ENCODE data around the gene SHISAL1.

The SHISAL1 gene

GRCh38 chr22:44331881-44332714 lies 19.3 kb upstream of the SHISAL1 start:
- Histone ChIP-seq H3K9ac (no peak overlapping the region), H3K36me3 (ENCODE audit: insufficient read depth) (no peaks in the 10 kb centered on the region), H3K27me3 (ENCODE audit: insufficient read depth, low read depth) (peaks cover 12% of the 10 kb centered on the region; the same call in 1 of the 2 replicates), H3K4me2 (no peak overlapping the region), H3K79me2 (ENCODE audit: insufficient read depth, low read depth) (no peaks in the 10 kb centered on the region), H4K20me1 (ENCODE audit: insufficient read depth) (no peaks in the 10 kb centered on the region), H2AFZ (ENCODE audit: low read depth) (no peak overlapping the region), H3K4me1 (ENCODE audit: low read depth, poor library complexity, severe bottlenecking) (peaks cover 19% of the 10 kb centered on the region), H3K4me3 (IDR thresholded peaks at IDR 0.05; ENCODE audit: insufficient read depth, low read depth, low read length) (no peak overlapping the region), H3K27ac (no peak overlapping the region)
- no peak for TF ChIP-seq CTCF (conservative IDR thresholded peaks at IDR 0.05; ENCODE audit: low read depth, low read length)

- no peak overlapping the region for H3K9ac ChIP-seq
These were observed 18.3 kb upstream of the SHISAL1 start for GRCh38 chr22:44330744-44331660.

GRCh38 chr22:44330188-44330743 lies 17.5 kb upstream of the SHISAL1 start:
- H3K4me1 ChIP-seq (ENCODE audit: low read depth, poor library complexity, severe bottlenecking) = peaks cover 19% of the 10 kb centered on the region
- TF ChIP-seq CTCF (conservative IDR thresholded peaks at IDR 0.05; ENCODE audit: low read depth, low read length) = no peak
- no peak overlapping the region for H3K4me3 ChIP-seq (IDR thresholded peaks at IDR 0.05; ENCODE audit: insufficient read depth, low read depth, low read length)
- H3K27me3 ChIP-seq (ENCODE audit: insufficient read depth, low read depth) = peaks cover 21% of the 10 kb centered on the region; the same call in 1 of the 2 replicates
- H4K20me1 ChIP-seq (ENCODE audit: insufficient read depth) = no peaks in the 10 kb centered on the region
- no peaks in the 10 kb centered on the region for H3K36me3 ChIP-seq (ENCODE audit: insufficient read depth)
- no peaks in the 10 kb centered on the region for H3K79me2 ChIP-seq (ENCODE audit: insufficient read depth, low read depth)
- no peak overlapping the region for H3K27ac ChIP-seq
- no peak overlapping the region for H3K9ac ChIP-seq
- H2AFZ ChIP-seq (ENCODE audit: low read depth) = no peak overlapping the region
- H3K4me2 ChIP-seq = peak overlapping the region; percentile 82

More at GRCh38 chr22:44330744-44331660, 18.3 kb upstream of the SHISAL1 start:
- Histone ChIP-seq H3K27ac (no peak overlapping the region), H3K4me2 (no peak overlapping the region), H2AFZ (ENCODE audit: low read depth) (no peak overlapping the region), H3K4me3 (IDR thresholded peaks at IDR 0.05; ENCODE audit: insufficient read depth, low read depth, low read length) (no peak overlapping the region), H3K36me3 (ENCODE audit: insufficient read depth) (no peaks in the 10 kb centered on the region), H3K27me3 (ENCODE audit: insufficient read depth, low read depth) (peaks cover 16% of the 10 kb centered on the region; the same call in 1 of the 2 replicates), H3K4me1 (ENCODE audit: low read depth, poor library complexity, severe bottlenecking) (peaks cover 19% of the 10 kb centered on the region), H4K20me1 (ENCODE audit: insufficient read depth) (no peaks in the 10 kb centered on the region), H3K79me2 (ENCODE audit: insufficient read depth, low read depth) (no peaks in the 10 kb centered on the region)
- no peak for TF ChIP-seq CTCF (conservative IDR thresholded peaks at IDR 0.05; ENCODE audit: low read depth, low read length)

- H3K36me3 ChIP-seq (ENCODE audit: insufficient read depth) = no peaks in the 10 kb centered on the region
- H4K20me1 ChIP-seq (ENCODE audit: insufficient read depth) = no peaks in the 10 kb centered on the region
- H3K4me1 ChIP-seq (ENCODE audit: low read depth, poor library complexity, severe bottlenecking) = peaks cover 19% of the 10 kb centered on the region
- no peak overlapping the region for H3K9ac ChIP-seq
- no peak overlapping the region for H3K4me3 ChIP-seq (IDR thresholded peaks at IDR 0.05; ENCODE audit: insufficient read depth, low read depth, low read length)
- TF ChIP-seq CTCF (conservative IDR thresholded peaks at IDR 0.05; ENCODE audit: low read depth, low read length) = no peak
- peaks cover 25% of the 10 kb centered on the region; the same call in 1 of the 2 replicates for H3K27me3 ChIP-seq (ENCODE audit: insufficient read depth, low read depth)
- H3K4me2 ChIP-seq = peak overlapping the region; percentile 82
- H2AFZ ChIP-seq (ENCODE audit: low read depth) = no peak overlapping the region
- no peaks in the 10 kb centered on the region for H3K79me2 ChIP-seq (ENCODE audit: insufficient read depth, low read depth)
- H3K27ac ChIP-seq = no peak overlapping the region
These were observed 16.5 kb upstream of the SHISAL1 start for GRCh38 chr22:44329179-44329796.

All from KMS-11 (cell line).